ENCODE results near the gene MFSD8.
A peak's percentile ranks its signal among the peaks of the same experiment; 100 is the strongest.
"Not testable (repeated sequence)": the region's sequence is repeated elsewhere in the genome, so short reads cannot be mapped to it uniquely, and the experiment has no call there.

The MFSD8 gene

GRCh38 chr4:127930175-127930574 is 34.8 kb downstream of the MFSD8 start:
- no peak for DNase-seq

GRCh38 chr4:127925720-127926119 is 39.3 kb downstream of the MFSD8 start:
- DNase-seq: not testable (repeated sequence)

- DNase-seq: no peak
Observed at GRCh38 chr4:127922226-127922625, 42.7 kb downstream of the MFSD8 start.

GRCh38 chr4:127920521-127920920 is 44.5 kb downstream of the MFSD8 start:
- DNase-seq: no peak

- DNase-seq: no peak
Observed at GRCh38 chr4:127917151-127917550, 47.8 kb downstream of the MFSD8 start.

GRCh38 chr4:127916512-127916911 is 48.5 kb downstream of the MFSD8 start:
- no peak for DNase-seq

- DNase-seq: no peak
Observed at GRCh38 chr4:127905029-127905428, 59.9 kb downstream of the MFSD8 start.

GRCh38 chr4:127899682-127900081 is 65.3 kb downstream of the MFSD8 start:
- not testable (repeated sequence) for DNase-seq

- DNase-seq: no peak
Observed at GRCh38 chr4:127896528-127896927, 68.4 kb downstream of the MFSD8 start.

- no peak for DNase-seq
Observed at GRCh38 chr4:127896069-127896468, 68.9 kb downstream of the MFSD8 start.

- no peak for DNase-seq
Observed at GRCh38 chr4:127889903-127890302, 75.1 kb downstream of the MFSD8 start.

- peak; percentile 25 for DNase-seq
Observed at GRCh38 chr4:127888559-127888958, 76.4 kb downstream of the MFSD8 start.

GRCh38 chr4:127881563-127881864 is 83.5 kb downstream of the MFSD8 start:
- DNase-seq: no peak

- peak; percentile 85 for DNase-seq
Observed at GRCh38 chr4:127880763-127881562, 84.0 kb downstream of the MFSD8 start, which contains the start of gene PLK4. TSS of gene PLK4 (plus strand) at chr4:127880893. CDS start at chr4:127881135, 242 bp downstream.

GRCh38 chr4:127875791-127876190 is 89.2 kb downstream of the MFSD8 start:
- DNase-seq: no peak

GRCh38 chr4:127870688-127871087 is 94.3 kb downstream of the MFSD8 start:
- no peak for DNase-seq

- no peak for DNase-seq
Observed at GRCh38 chr4:127870281-127870680, 94.7 kb downstream of the MFSD8 start.

- DNase-seq: no peak
Observed at GRCh38 chr4:127868196-127868595, 96.8 kb downstream of the MFSD8 start.
